Astrocyte (in vitro differentiated cells and primary cell): Measurements from ENCODE around the gene UPK3BL2. TPM values are rescaled to one million over a fixed set of nuclear protein-coding genes. Genes with fewer than 3 reads are reported as not detected.
"Not testable (repeated sequence)": the region's sequence is repeated elsewhere in the genome, so short reads cannot be mapped to it uniquely, and the experiment has no call there.

Experiments used
- DNase-seq: peaks from one replicate; pipeline ENCODE4 v3.0.0-alpha.2; 2010; ENCODE audit warnings: low read depth
- FAIRE-seq: peaks from 2 replicates; lab custom pipeline; 2011; peaks lifted over from hg19 to GRCh38; lab: Jason Lieb, UNC
- H2AFZ ChIP-seq: 2 replicates; pipeline ENCODE4 v1.6.0; 2012; ENCODE audit warnings: low read depth, low read length, inconsistent platforms
- H3K27ac ChIP-seq: 2 replicates; pipeline ENCODE4 v1.5.1; 2011; ENCODE audit warnings: low read depth, low read length, inconsistent platforms
- H3K27me3 ChIP-seq: 2 replicates; pipeline ENCODE4 v1.6.0; 2011; ENCODE audit warnings: low read length, inconsistent platforms; ENCODE audit not compliant: insufficient read depth
- H3K36me3 ChIP-seq: 2 replicates; pipeline ENCODE4 v1.5.1; 2011; ENCODE audit warnings: low read length, inconsistent platforms; ENCODE audit not compliant: insufficient read depth
- H3K4me1 ChIP-seq: 2 replicates; pipeline ENCODE4 v1.5.1; 2011; ENCODE audit warnings: low read length, inconsistent platforms; ENCODE audit not compliant: insufficient read depth
- H3K4me2 ChIP-seq: 2 replicates; pipeline ENCODE4 v1.6.0; 2012; ENCODE audit warnings: low read length, inconsistent platforms
- H3K4me3 ChIP-seq: 2 replicates; pipeline ENCODE4 v1.5.1; 2011; ENCODE audit warnings: low read depth, mild to moderate bottlenecking, low read length, inconsistent platforms; ENCODE audit not compliant: insufficient read depth
- H3K79me2 ChIP-seq: 2 replicates; pipeline ENCODE4 v1.6.0; 2012; ENCODE audit warnings: mild to moderate bottlenecking, low read length, inconsistent platforms; ENCODE audit not compliant: insufficient read depth
- H3K9ac ChIP-seq: 2 replicates; pipeline ENCODE4 v1.6.0; 2012; ENCODE audit warnings: mild to moderate bottlenecking, low read length, inconsistent platforms
- H3K9me3 ChIP-seq: 2 replicates; pipeline ENCODE4 v1.5.1; 2012; ENCODE audit warnings: low read depth, mild to moderate bottlenecking, low read length, inconsistent platforms; ENCODE audit not compliant: insufficient read depth
- H4K20me1 ChIP-seq: 2 replicates; pipeline ENCODE4 v1.6.0; 2012; ENCODE audit warnings: low read length, inconsistent platforms; ENCODE audit not compliant: insufficient read depth
- H3K27ac Mint-ChIP-seq: one replicate; pipeline ENCODE4 v1.8.0; 2021; ENCODE audit warnings: mild to moderate bottlenecking, mixed read lengths; ENCODE audit not compliant: unreplicated experiment
- H3K27me3 Mint-ChIP-seq: one replicate; pipeline ENCODE4 v1.8.0; 2021; ENCODE audit warnings: low read depth, mixed read lengths; ENCODE audit not compliant: unreplicated experiment
- H3K36me3 Mint-ChIP-seq: one replicate; pipeline ENCODE4 v1.8.0; 2021; ENCODE audit warnings: low read depth, mixed read lengths; ENCODE audit not compliant: unreplicated experiment
- H3K4me1 Mint-ChIP-seq: one replicate; pipeline ENCODE4 v1.8.0; 2021; ENCODE audit warnings: low read depth, mixed read lengths; ENCODE audit not compliant: unreplicated experiment
- H3K4me3 Mint-ChIP-seq: one replicate; pipeline ENCODE4 v1.8.0; 2021; ENCODE audit warnings: mild to moderate bottlenecking, moderate library complexity, mixed read lengths; ENCODE audit not compliant: unreplicated experiment
- H3K9me3 Mint-ChIP-seq: one replicate; pipeline ENCODE4 v1.8.0; 2021; ENCODE audit warnings: mild to moderate bottlenecking, mixed read lengths; ENCODE audit not compliant: unreplicated experiment
- total RNA-seq: library from RNA; stranded (reverse); gene quantifications from 2 replicates; pipeline ENCODE4 v1.2.1, GENCODE V29; 2021

The UPK3BL2 gene
- total RNA-seq, 1 donor from 2014 or later: 3.4 TPM

GRCh38 chr7:102503141-102503540, 40.4 kb downstream of the UPK3BL2 start:
- H3K36me3 Mint-ChIP-seq, FAIRE-seq: not testable (repeated sequence)

GRCh38 chr7:102498321-102498720, 45.2 kb downstream of the UPK3BL2 start:
- not testable (repeated sequence) for H3K36me3 Mint-ChIP-seq, H3K4me3 ChIP-seq, H3K4me3 Mint-ChIP-seq, H3K9me3 ChIP-seq, H3K27ac Mint-ChIP-seq, H3K27ac ChIP-seq, H3K4me1 ChIP-seq, DNase-seq, H4K20me1 ChIP-seq, H3K36me3 ChIP-seq, H3K79me2 ChIP-seq, H2AFZ ChIP-seq, H3K27me3 ChIP-seq, H3K27me3 Mint-ChIP-seq, H3K4me2 ChIP-seq, FAIRE-seq, H3K9me3 Mint-ChIP-seq, H3K4me1 Mint-ChIP-seq, H3K9ac ChIP-seq

More at GRCh38 chr7:102503141-102503540, 40.4 kb downstream of the UPK3BL2 start:
- H3K4me1 Mint-ChIP-seq, H3K27me3 ChIP-seq, H3K27me3 Mint-ChIP-seq, H3K36me3 ChIP-seq, H3K9ac ChIP-seq, H3K4me2 ChIP-seq, H2AFZ ChIP-seq, H3K9me3 ChIP-seq, H3K27ac Mint-ChIP-seq, H4K20me1 ChIP-seq, H3K79me2 ChIP-seq, H3K4me1 ChIP-seq, H3K9me3 Mint-ChIP-seq, H3K4me3 ChIP-seq, H3K4me3 Mint-ChIP-seq, H3K27ac ChIP-seq, DNase-seq: not testable (repeated sequence)

GRCh38 chr7:102497308-102497707, 46.2 kb downstream of the UPK3BL2 start:
- H3K4me1 Mint-ChIP-seq, H3K9me3 Mint-ChIP-seq, H3K4me3 Mint-ChIP-seq, H3K36me3 Mint-ChIP-seq, H3K27ac Mint-ChIP-seq, H3K4me2 ChIP-seq, H3K79me2 ChIP-seq, FAIRE-seq, H3K9ac ChIP-seq, H3K4me3 ChIP-seq, H3K36me3 ChIP-seq, H3K27ac ChIP-seq, H4K20me1 ChIP-seq, H3K27me3 Mint-ChIP-seq, H3K4me1 ChIP-seq, H3K27me3 ChIP-seq, DNase-seq, H3K9me3 ChIP-seq, H2AFZ ChIP-seq: not testable (repeated sequence)

GRCh38 chr7:102496861-102497260, 46.6 kb downstream of the UPK3BL2 start:
- not testable (repeated sequence) for H3K9me3 ChIP-seq, H3K36me3 Mint-ChIP-seq, H3K4me1 ChIP-seq, H4K20me1 ChIP-seq, H3K4me1 Mint-ChIP-seq, H2AFZ ChIP-seq, H3K4me2 ChIP-seq, FAIRE-seq, H3K27ac ChIP-seq, H3K9me3 Mint-ChIP-seq, H3K4me3 ChIP-seq, H3K27me3 ChIP-seq, H3K27ac Mint-ChIP-seq, H3K36me3 ChIP-seq, H3K9ac ChIP-seq, H3K27me3 Mint-ChIP-seq, DNase-seq, H3K4me3 Mint-ChIP-seq, H3K79me2 ChIP-seq

GRCh38 chr7:102494473-102495149, 48.9 kb downstream of the UPK3BL2 start:
- H3K27ac Mint-ChIP-seq, H3K4me1 ChIP-seq, H3K9ac ChIP-seq, H3K4me3 ChIP-seq, H4K20me1 ChIP-seq, H3K27me3 Mint-ChIP-seq, H3K79me2 ChIP-seq, H3K36me3 ChIP-seq, H3K27ac ChIP-seq, H3K9me3 ChIP-seq, H3K36me3 Mint-ChIP-seq, H3K4me1 Mint-ChIP-seq, H3K9me3 Mint-ChIP-seq, H2AFZ ChIP-seq, FAIRE-seq, DNase-seq, H3K27me3 ChIP-seq, H3K4me2 ChIP-seq, H3K4me3 Mint-ChIP-seq: not testable (repeated sequence)

DNA sequence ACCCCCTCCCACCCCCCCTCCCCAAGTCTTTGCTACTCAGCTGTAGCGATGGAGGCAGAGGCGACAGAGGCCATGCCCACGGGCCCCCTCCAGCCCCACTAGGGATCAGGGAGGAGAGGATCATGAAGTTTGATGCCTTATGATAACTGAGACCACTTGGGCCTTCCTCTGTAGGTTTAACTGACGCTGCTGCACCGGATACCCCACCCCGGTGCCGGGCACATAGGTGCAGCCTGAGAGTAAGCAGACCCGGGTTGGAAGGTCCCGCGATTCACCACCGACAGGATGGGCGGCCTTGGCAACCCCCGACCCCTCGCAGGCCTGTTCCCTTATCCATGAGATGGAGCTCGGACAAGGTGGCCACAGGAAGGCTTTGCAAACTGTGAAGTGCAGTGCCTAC, 49.5 kb downstream of the UPK3BL2 start:
- H3K27ac ChIP-seq, H3K4me1 ChIP-seq, DNase-seq, H3K27me3 ChIP-seq, H3K4me1 Mint-ChIP-seq, H3K79me2 ChIP-seq, H3K4me2 ChIP-seq, H3K4me3 Mint-ChIP-seq, H3K36me3 Mint-ChIP-seq, H3K9ac ChIP-seq, H3K9me3 Mint-ChIP-seq, H3K9me3 ChIP-seq, H3K36me3 ChIP-seq, H3K27ac Mint-ChIP-seq, H2AFZ ChIP-seq, H4K20me1 ChIP-seq, FAIRE-seq, H3K4me3 ChIP-seq, H3K27me3 Mint-ChIP-seq: not testable (repeated sequence)
